NOMO-1 treated with DMSO at 0.1 percent for 48 hours (cell line): ENCODE data around the gene ZNF688.
A peak's percentile ranks its signal among the peaks of the same experiment; 100 is the strongest.
"Not testable (repeated sequence)": the region's sequence is repeated elsewhere in the genome, so short reads cannot be mapped to it uniquely, and the experiment has no call there.

Experiments used
- DNase-seq: peaks from one replicate; lab custom pipeline; 2025; ENCODE audit not compliant: unreplicated experiment; lab: John Stamatoyannopoulos, UW

Gene ZNF688

GRCh38 chr16:30557957-30558788 is 13.3 kb downstream of the ZNF688 start, which contains the start of gene ZNF764:
Gene ZNF764 (minus strand): TSS chr16:30558374. CDS start chr16:30558182, 192 bp downstream.
- peak; percentile 98 for DNase-seq

GRCh38 chr16:30557707-30557956 is 13.9 kb downstream of the ZNF688 start:
- no peak for DNase-seq

- no peak for DNase-seq
Observed at GRCh38 chr16:30556125-30556473, 15.4 kb downstream of the ZNF688 start.

GRCh38 chr16:30555315-30556124 is 16.0 kb downstream of the ZNF688 start:
- DNase-seq, result no peak

GRCh38 chr16:30554557-30555314 is 16.8 kb downstream of the ZNF688 start:
- no peak for DNase-seq

GRCh38 chr16:30553393-30553899 is 18.1 kb downstream of the ZNF688 start:
- no peak for DNase-seq

GRCh38 chr16:30552956-30553355 is 18.6 kb downstream of the ZNF688 start:
- no peak for DNase-seq

GRCh38 chr16:30551781-30552180 is 19.7 kb downstream of the ZNF688 start:
- no peak for DNase-seq

- no peak for DNase-seq
Observed at GRCh38 chr16:30548416-30549253, 22.9 kb downstream of the ZNF688 start.

- peak; percentile 44 for DNase-seq
Observed at GRCh38 chr16:30546115-30546514, 25.4 kb downstream of the ZNF688 start.

GRCh38 chr16:30543067-30543466 is 28.4 kb downstream of the ZNF688 start:
- DNase-seq, result no peak

GRCh38 chr16:30541502-30542329 is 29.8 kb downstream of the ZNF688 start:
- DNase-seq, result no peak

GRCh38 chr16:30540916-30541464 is 30.5 kb downstream of the ZNF688 start:
- not testable (repeated sequence) for DNase-seq

GRCh38 chr16:30539986-30540526 is 31.5 kb downstream of the ZNF688 start:
- not testable (repeated sequence) for DNase-seq

GRCh38 chr16:30539000-30539964 is 32.2 kb downstream of the ZNF688 start:
- DNase-seq, result no peak

GRCh38 chr16:30536391-30537024 is 35.0 kb downstream of the ZNF688 start:
- not testable (repeated sequence) for DNase-seq

- peak; percentile 78 for DNase-seq
Observed at GRCh38 chr16:30535777-30536190, 35.7 kb downstream of the ZNF688 start.
